GM21381 (cell line): ENCODE results near the gene NANOGP8.
"Not testable (repeated sequence)": the region's sequence is repeated elsewhere in the genome, so short reads cannot be mapped to it uniquely, and the experiment has no call there.

ENCODE experiments used
- ATAC-seq: cut with Tn5 transposase; IDR thresholded peaks from one replicate; pipeline ENCODE4 v1.9.1; 2021; ENCODE audit warnings: mild to moderate bottlenecking, moderate library complexity; ENCODE audit not compliant: unreplicated experiment

NANOGP8 gene

GRCh38 chr15:35085176-35085919 lies at the start of gene NANOGP8:
NANOGP8 (minus strand) TSS chr15:35085295; CDS start chr15:35085110, 185 bp downstream.
- ATAC-seq: not testable (repeated sequence)

GRCh38 chr15:35134299-35134698 lies 49.2 kb upstream of the NANOGP8 start:
- no peak for ATAC-seq

- no peak for ATAC-seq
Observed at GRCh38 chr15:35130245-35130644, 45.1 kb upstream of the NANOGP8 start.

- no peak for ATAC-seq
Observed at GRCh38 chr15:35129361-35129760, 44.3 kb upstream of the NANOGP8 start.

GRCh38 chr15:35127717-35128116 lies 42.6 kb upstream of the NANOGP8 start:
- ATAC-seq: no peak

GRCh38 chr15:35126236-35126635 lies 41.1 kb upstream of the NANOGP8 start:
- ATAC-seq: no peak

GRCh38 chr15:35123743-35124142 lies 38.6 kb upstream of the NANOGP8 start:
- ATAC-seq: no peak

- ATAC-seq: no peak
Observed at GRCh38 chr15:35121611-35122359, 36.7 kb upstream of the NANOGP8 start.

- ATAC-seq: no peak
Observed at GRCh38 chr15:35120173-35120572, 35.1 kb upstream of the NANOGP8 start.

GRCh38 chr15:35118960-35119359 lies 33.9 kb upstream of the NANOGP8 start:
- ATAC-seq: no peak

GRCh38 chr15:35117543-35118265 lies 32.6 kb upstream of the NANOGP8 start:
- no peak for ATAC-seq

GRCh38 chr15:35115155-35115725 lies 30.1 kb upstream of the NANOGP8 start:
- no peak for ATAC-seq

- no peak for ATAC-seq
Observed at GRCh38 chr15:35112346-35112745, 27.3 kb upstream of the NANOGP8 start.

GRCh38 chr15:35111861-35112260 lies 26.8 kb upstream of the NANOGP8 start:
- no peak for ATAC-seq

GRCh38 chr15:35108453-35108852 lies 23.4 kb upstream of the NANOGP8 start:
- ATAC-seq: no peak

GRCh38 chr15:35107561-35107960 lies 22.5 kb upstream of the NANOGP8 start:
- no peak for ATAC-seq

GRCh38 chr15:35107122-35107521 lies 22.0 kb upstream of the NANOGP8 start:
- ATAC-seq: no peak

GRCh38 chr15:35104526-35105147 lies 19.5 kb upstream of the NANOGP8 start:
- ATAC-seq: no peak

GRCh38 chr15:35102186-35102585 lies 17.1 kb upstream of the NANOGP8 start:
- ATAC-seq: no peak

- ATAC-seq: no peak
Observed at GRCh38 chr15:35101335-35101734, 16.2 kb upstream of the NANOGP8 start.

- ATAC-seq: no peak
Observed at GRCh38 chr15:35098737-35099136, 13.6 kb upstream of the NANOGP8 start.
